A549 (cell line): ENCODE data around the gene GAS2L2. TPM values are rescaled to one million over a fixed set of nuclear protein-coding genes. Genes with fewer than 3 reads are reported as not detected.
A peak's percentile ranks its signal among the peaks of the same experiment; 100 is the strongest.

ENCODE experiments used
- ATAC-seq, 2 experiments: fragments of 200-7000 bp in 1 of 2; fragments of >200 bp in 1 of 2; cut with Nextera tagmentation in 1 of 2; cut with Tn5 transposase in 1 of 2; 3 replicates each; pipeline versions ENCODE4 v1.8.0 to v1.9.1; 2018 to 2020; ENCODE audit warnings: mild to moderate bottlenecking in 1 of 2, moderate library complexity in 1 of 2
- CTCF ChIA-PET: fragments of 300-600 bp; sonication (Branson Sonifier 250); formaldehyde crosslinking; extraction: SDS; loops from one replicate; lab custom pipeline; 2021; ENCODE audit warnings: antibody characterized with exemption, inconsistent platforms; lab: Yijun Ruan, JAX
- POLR2A ChIA-PET: fragments of 350-600 bp; formaldehyde crosslinking; extraction: SDS; loops from one replicate; lab custom pipeline; 2021; ENCODE audit warnings: antibody characterized with exemption, inconsistent platforms; lab: Yijun Ruan, JAX
- DNase-seq, 2 experiments: peaks; one replicate each; pipeline versions ENCODE4 v3.0.0 to v3.0.0-alpha.2; 2011 to 2016; ENCODE audit warnings: low read depth in 1 of 2, low spot score in 1 of 2
- FAIRE-seq: peaks from 2 replicates; lab custom pipeline; 2011; peaks lifted over from hg19 to GRCh38; lab: Jason Lieb, UNC
- H3K27ac ChIP-seq, 2 experiments: fragments of >200 bp; sonication (Bioruptor Twin); formaldehyde crosslinking; 3 replicates each; pipeline ENCODE4 v1.5.1; 2016 to 2017
- H3K4me1 ChIP-seq: fragments of >200 bp; sonication (Bioruptor Twin); formaldehyde crosslinking; 3 replicates; pipeline ENCODE4 v1.6.1; 2016
- H3K4me2 ChIP-seq: fragments of >200 bp; sonication (Bioruptor Twin); formaldehyde crosslinking; 3 replicates; pipeline ENCODE4 v1.6.1; 2016
- H3K4me3 ChIP-seq: fragments of >200 bp; sonication (Bioruptor Twin); formaldehyde crosslinking; 3 replicates; pipeline ENCODE4 v1.5.1; 2016
- H3K9me3 ChIP-seq: fragments of >200 bp; sonication (Bioruptor Twin); formaldehyde crosslinking; 3 replicates; pipeline ENCODE4 v1.6.1; 2016
- CBX8 ChIP-seq: fragments of 200-600 bp; sonication (generic); IDR thresholded peaks from 2 replicates; pipeline ENCODE4 v1.6.1; 2016
- CHD2 ChIP-seq: fragments of 150-350 bp; IDR thresholded peaks from 2 replicates; pipeline ENCODE4 v1.6.1; 2014; ENCODE audit warnings: low read length; ENCODE audit not compliant: partially characterized antibody
- EHMT2 ChIP-seq: fragments of 200-600 bp; sonication (generic); IDR thresholded peaks from 2 replicates; pipeline ENCODE4 v1.6.1; 2016; ENCODE audit warnings: antibody characterized with exemption, low read depth, mild to moderate bottlenecking, moderate library complexity
- ESRRA ChIP-seq: fragments of 150-350 bp; IDR thresholded peaks from 2 replicates; pipeline ENCODE4 v1.6.1; 2014; ENCODE audit warnings: mild to moderate bottlenecking, low read length, borderline replicate concordance
- FOSB ChIP-seq: fragments of 250-450 bp; sonication (Bioruptor Pico); IDR thresholded peaks from 2 replicates; pipeline ENCODE4 v1.5.0; 2020; ENCODE audit warnings: mild to moderate bottlenecking, moderate library complexity
- FOXS1 ChIP-seq: fragments of 250-450 bp; sonication (Bioruptor Pico); IDR thresholded peaks from 2 replicates; pipeline ENCODE4 v1.5.0; 2020; ENCODE audit warnings: mild to moderate bottlenecking, moderate library complexity
- HOXB5 ChIP-seq: fragments of 250-450 bp; sonication (Bioruptor Pico); IDR thresholded peaks from 2 replicates; pipeline ENCODE4 v1.5.0; 2020; ENCODE audit warnings: mild to moderate bottlenecking, moderate library complexity
- KDM5A ChIP-seq: fragments of 200-600 bp; sonication (generic); IDR thresholded peaks from 2 replicates; pipeline ENCODE4 v1.6.1; 2016; ENCODE audit warnings: antibody characterized with exemption, mild to moderate bottlenecking
- MAFK ChIP-seq: fragments of 450-650 bp; IDR thresholded peaks from 2 replicates; pipeline ENCODE4 v1.6.1; 2014; ENCODE audit not compliant: partially characterized antibody
- RAD21 ChIP-seq, 2 experiments: fragments of >200 bp in 1 of 2; sonication (Bioruptor Twin) in 1 of 2; formaldehyde crosslinking in 1 of 2; IDR thresholded peaks in 1 of 2; conservative IDR thresholded peaks in 1 of 2; 2 replicates in 1 of 2; 3 replicates in 1 of 2; pipeline ENCODE4 v1.6.1; 2012 to 2018; ENCODE audit warnings: inconsistent platforms in 1 of 2
- SMC3 ChIP-seq: fragments of >200 bp; sonication (Bioruptor Twin); formaldehyde crosslinking; IDR thresholded peaks from 3 replicates; pipeline ENCODE4 v1.6.1; 2018; ENCODE audit warnings: inconsistent platforms
- SREBF2 ChIP-seq: fragments of 450-650 bp; IDR thresholded peaks from 2 replicates; pipeline ENCODE4 v1.6.1; 2014; ENCODE audit warnings: mild to moderate bottlenecking, moderate library complexity
- ZFP36 ChIP-seq: fragments of 450-650 bp; IDR thresholded peaks from 2 replicates; pipeline ENCODE4 v1.6.1; 2014; ENCODE audit warnings: borderline replicate concordance; ENCODE audit not compliant: partially characterized antibody
- ZSCAN20 ChIP-seq: fragments of 250-450 bp; sonication (Bioruptor Pico); IDR thresholded peaks from 2 replicates; pipeline ENCODE4 v1.8.0; 2022; ENCODE audit warnings: mild to moderate bottlenecking, moderate library complexity
- WGBS: methylation state at CpG from one replicate; pipeline ENCODE4 v1.1.6; 2017; ENCODE audit errors: missing lambda C conversion rate; 5-methylcytosine and 5-hydroxymethylcytosine counted together
- polyA plus RNA-seq, 4 experiments: library from polyadenylated mRNA; depleted of rRNA in 3 of 4; stranded (reverse); fragments of >200 nt; fragmentation: RNase III in 1 of 4; extraction: RNeasy Plus Mini Kit Qiagen cat#74134 plus additional on column Dnase treatment in 1 of 4; gene quantifications; 2 replicates in 3 of 4; 3 replicates in 1 of 4; pipeline ENCODE4 v1.2.3, GENCODE V29; 2011 to 2017
- TF ChIP-seq, protein P1 (sequence below): fragments of 250-450 bp; sonication (Bioruptor Pico); IDR thresholded peaks from 2 replicates; pipeline ENCODE4 v1.5.0; 2020; ENCODE audit warnings: low read depth, mild to moderate bottlenecking, moderate library complexity
- TF ChIP-seq, protein P2 (sequence below): fragments of 150-350 bp; IDR thresholded peaks from 2 replicates; pipeline ENCODE4 v1.6.1; 2014; ENCODE audit warnings: low read depth, mild to moderate bottlenecking, low read length
- TF ChIP-seq, protein P3 (sequence below): fragments of 200-600 bp; sonication (generic); IDR thresholded peaks from 2 replicates; pipeline ENCODE4 v1.6.1; 2016; ENCODE audit warnings: antibody characterized with exemption, mild to moderate bottlenecking, moderate library complexity

The GAS2L2 gene
- polyA plus RNA-seq, 2 of the 4 experiments (the other 2 are of a cell fraction) = 0.06 to 0.15 TPM

DNA sequence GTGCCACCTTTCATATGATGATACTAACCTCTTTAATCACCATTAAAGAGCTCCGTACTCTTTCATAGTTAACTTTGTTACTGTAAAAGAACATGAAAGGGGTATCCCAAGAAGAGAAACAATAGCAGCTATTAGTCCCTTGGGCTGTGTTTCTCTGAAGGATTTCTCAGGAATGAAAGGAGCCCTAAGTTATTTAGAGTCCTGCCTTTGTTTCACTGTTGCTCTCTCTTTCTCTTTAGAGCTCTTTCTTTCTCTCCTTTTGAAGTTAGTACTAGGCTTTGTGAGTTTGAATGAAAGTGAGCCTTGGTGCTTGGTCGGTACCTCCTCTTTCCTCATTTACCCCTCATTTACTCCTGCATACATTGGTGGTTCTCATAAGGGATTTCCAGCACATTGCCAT is 42.1 kb downstream of the GAS2L2 start:
- DNase-seq (no peak), ATAC-seq (no peak)
- no peak overlapping the region for H3K27ac ChIP-seq
- H3K9me3 ChIP-seq = no peaks in the 10 kb centered on the region
- ChIA-PET CTCF (interaction anchor here (0.7 to 2.7 kb wide), 3 partner anchors 36 to 139 kb away, joined by 3 to 19 read pairs (median 3); no protein-coding TSS in a partner anchor), POLR2A (no interaction called here)
- TF ChIP-seq CHD2 = no peak
- TF ChIP-seq ZSCAN20 (CRISPR knock-in tag) = no peak
- no peak for TF ChIP-seq SREBF2
- TF ChIP-seq, all 56 proteins: peak for 0
- H3K4me2 ChIP-seq = no peak overlapping the region
- WGBS = 90% methylated on average over 2 of the region's 2 CpGs
- no peak overlapping the region for H3K4me3 ChIP-seq
- no peak for FAIRE-seq
- H3K4me1 ChIP-seq = peaks cover 18% of the 10 kb centered on the region; the same call in 2 of the 3 replicates

DNA sequence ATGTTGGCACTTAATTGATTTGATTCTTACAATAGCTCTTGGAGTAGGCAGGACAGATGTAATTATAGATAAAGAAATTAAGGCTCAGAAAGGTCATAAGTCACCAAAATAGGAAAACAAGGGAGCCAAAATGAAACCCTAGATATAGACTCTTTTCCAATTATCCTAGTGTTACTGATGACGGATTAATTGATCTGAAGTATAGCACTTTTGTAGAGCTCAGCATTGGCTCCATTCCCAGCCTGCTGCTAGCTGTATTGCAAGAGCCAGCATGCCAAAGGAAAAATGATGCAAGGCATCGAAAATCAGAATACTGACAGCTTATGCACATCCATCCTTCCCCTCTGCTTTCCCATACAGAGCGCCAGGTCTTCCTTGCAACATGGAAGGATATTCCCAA is 43.2 kb downstream of the GAS2L2 start:
- WGBS = 92% methylated on average over 3 of the region's 3 CpGs
- H3K27ac ChIP-seq = peak overlapping the region; percentile 4 to 27; a peak in 2 of 6 replicates
- CTCF ChIA-PET = interaction anchor here (0.9 to 2.7 kb wide), 11 partner anchors 9 to 170 kb away, joined by 3 to 19 read pairs (median 5); no protein-coding TSS in a partner anchor

DNA sequence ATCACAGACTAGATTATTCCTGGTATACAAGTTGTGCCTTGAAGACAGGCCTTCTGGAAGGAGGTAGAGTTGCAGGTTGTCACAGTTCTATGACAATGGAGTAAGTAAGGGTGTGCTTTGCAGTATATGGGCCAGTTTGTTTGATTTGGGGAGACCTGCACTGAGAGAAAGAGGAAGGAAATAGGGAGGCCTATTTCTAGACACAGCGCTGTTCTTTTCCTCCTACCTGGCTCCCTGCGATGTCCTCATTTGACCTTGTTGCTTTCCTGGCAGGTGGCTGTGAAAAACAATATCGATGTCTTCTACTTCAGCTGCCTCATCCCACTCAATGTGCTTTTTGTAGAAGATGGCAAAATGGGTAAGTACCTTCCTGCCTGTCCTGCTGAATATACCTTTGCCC is 44.1 kb downstream of the GAS2L2 start:
- no peaks in the 10 kb centered on the region for H3K9me3 ChIP-seq
- no peak overlapping the region for H3K4me3 ChIP-seq
- TF ChIP-seq, protein P1, sequence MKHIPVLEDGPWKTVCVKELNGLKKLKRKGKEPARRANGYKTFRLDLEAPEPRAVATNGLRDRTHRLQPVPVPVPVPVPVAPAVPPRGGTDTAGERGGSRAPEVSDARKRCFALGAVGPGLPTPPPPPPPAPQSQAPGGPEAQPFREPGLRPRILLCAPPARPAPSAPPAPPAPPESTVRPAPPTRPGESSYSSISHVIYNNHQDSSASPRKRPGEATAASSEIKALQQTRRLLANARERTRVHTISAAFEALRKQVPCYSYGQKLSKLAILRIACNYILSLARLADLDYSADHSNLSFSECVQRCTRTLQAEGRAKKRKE (CRISPR knock-in tag) = no peak
- TF ChIP-seq, all 56 proteins: peak for 0
- Histone ChIP-seq H3K4me1 (peaks cover 31% of the 10 kb centered on the region), H3K4me2 (no peak overlapping the region), H3K27ac (no peak overlapping the region)
- POLR2A ChIA-PET = no interaction called here
- ATAC-seq (no peak), FAIRE-seq (no peak), DNase-seq (no peak)
- 95% methylated on average over 3 of the region's 3 CpGs for WGBS
- CTCF ChIA-PET = interaction anchor here (0.7 to 3.5 kb wide), 12 partner anchors 11 to 169 kb away, joined by 3 to 14 read pairs (median 3); no protein-coding TSS in a partner anchor

More for the DNA sequence above, 43.2 kb downstream of the GAS2L2 start:
- H3K4me2 ChIP-seq = no peak overlapping the region; the same call in 2 of the 3 replicates
- TF ChIP-seq RAD21 (conservative IDR thresholded peaks at IDR 0.05 in 1 of 2, IDR thresholded peaks at IDR 0.05 in 1 of 2) (no peak), SMC3 (no peak), CBX8 (no peak), FOXS1 (CRISPR knock-in tag) (no peak), KDM5A (no peak), HOXB5 (CRISPR knock-in tag) (no peak), ESRRA (no peak), ZFP36 (no peak), MAFK (no peak), EHMT2 (no peak), FOSB (CRISPR knock-in tag) (no peak)
- TF ChIP-seq, protein P2, sequence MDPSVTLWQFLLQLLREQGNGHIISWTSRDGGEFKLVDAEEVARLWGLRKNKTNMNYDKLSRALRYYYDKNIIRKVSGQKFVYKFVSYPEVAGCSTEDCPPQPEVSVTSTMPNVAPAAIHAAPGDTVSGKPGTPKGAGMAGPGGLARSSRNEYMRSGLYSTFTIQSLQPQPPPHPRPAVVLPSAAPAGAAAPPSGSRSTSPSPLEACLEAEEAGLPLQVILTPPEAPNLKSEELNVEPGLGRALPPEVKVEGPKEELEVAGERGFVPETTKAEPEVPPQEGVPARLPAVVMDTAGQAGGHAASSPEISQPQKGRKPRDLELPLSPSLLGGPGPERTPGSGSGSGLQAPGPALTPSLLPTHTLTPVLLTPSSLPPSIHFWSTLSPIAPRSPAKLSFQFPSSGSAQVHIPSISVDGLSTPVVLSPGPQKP = no peak
- TF ChIP-seq, protein P3, sequence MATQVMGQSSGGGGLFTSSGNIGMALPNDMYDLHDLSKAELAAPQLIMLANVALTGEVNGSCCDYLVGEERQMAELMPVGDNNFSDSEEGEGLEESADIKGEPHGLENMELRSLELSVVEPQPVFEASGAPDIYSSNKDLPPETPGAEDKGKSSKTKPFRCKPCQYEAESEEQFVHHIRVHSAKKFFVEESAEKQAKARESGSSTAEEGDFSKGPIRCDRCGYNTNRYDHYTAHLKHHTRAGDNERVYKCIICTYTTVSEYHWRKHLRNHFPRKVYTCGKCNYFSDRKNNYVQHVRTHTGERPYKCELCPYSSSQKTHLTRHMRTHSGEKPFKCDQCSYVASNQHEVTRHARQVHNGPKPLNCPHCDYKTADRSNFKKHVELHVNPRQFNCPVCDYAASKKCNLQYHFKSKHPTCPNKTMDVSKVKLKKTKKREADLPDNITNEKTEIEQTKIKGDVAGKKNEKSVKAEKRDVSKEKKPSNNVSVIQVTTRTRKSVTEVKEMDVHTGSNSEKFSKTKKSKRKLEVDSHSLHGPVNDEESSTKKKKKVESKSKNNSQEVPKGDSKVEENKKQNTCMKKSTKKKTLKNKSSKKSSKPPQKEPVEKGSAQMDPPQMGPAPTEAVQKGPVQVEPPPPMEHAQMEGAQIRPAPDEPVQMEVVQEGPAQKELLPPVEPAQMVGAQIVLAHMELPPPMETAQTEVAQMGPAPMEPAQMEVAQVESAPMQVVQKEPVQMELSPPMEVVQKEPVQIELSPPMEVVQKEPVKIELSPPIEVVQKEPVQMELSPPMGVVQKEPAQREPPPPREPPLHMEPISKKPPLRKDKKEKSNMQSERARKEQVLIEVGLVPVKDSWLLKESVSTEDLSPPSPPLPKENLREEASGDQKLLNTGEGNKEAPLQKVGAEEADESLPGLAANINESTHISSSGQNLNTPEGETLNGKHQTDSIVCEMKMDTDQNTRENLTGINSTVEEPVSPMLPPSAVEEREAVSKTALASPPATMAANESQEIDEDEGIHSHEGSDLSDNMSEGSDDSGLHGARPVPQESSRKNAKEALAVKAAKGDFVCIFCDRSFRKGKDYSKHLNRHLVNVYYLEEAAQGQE = no peak
- FAIRE-seq = no peak
- POLR2A ChIA-PET = no interaction called here
- no peaks in the 10 kb centered on the region for H3K9me3 ChIP-seq
- DNase-seq = no peak
- no peak overlapping the region for H3K4me3 ChIP-seq
- no peak for ATAC-seq
- H3K4me1 ChIP-seq = peaks cover 29% of the 10 kb centered on the region
